H9 (cell line): ENCODE measurements around the gene RNF141. TPM values are rescaled to one million over a fixed set of nuclear protein-coding genes. Genes with fewer than 3 reads are reported as not detected.

ENCODE experiments used
- DNase-seq: peaks from one replicate; pipeline ENCODE4 v3.0.0-alpha.2; 2017
- H2AFZ ChIP-seq: one replicate; pipeline ENCODE4 v1.6.1; 2013; ENCODE audit warnings: mild to moderate bottlenecking, low read length, control low read depth, moderate library complexity
- H2AK5ac ChIP-seq: 2 replicates; pipeline ENCODE4 v1.6.1; 2013; ENCODE audit warnings: low read length, control low read depth, mixed read lengths; ENCODE audit not compliant: insufficient read length
- H2BK120ac ChIP-seq: one replicate; pipeline ENCODE4 v1.6.1; 2013; ENCODE audit warnings: low read depth, mild to moderate bottlenecking, low read length, control low read depth, inconsistent platforms; ENCODE audit not compliant: poor library complexity, severe bottlenecking
- H2BK12ac ChIP-seq: 2 replicates; pipeline ENCODE4 v1.6.1; 2013; ENCODE audit warnings: low read length, control low read depth, mixed read lengths, low read depth; ENCODE audit not compliant: insufficient read length
- H2BK15ac ChIP-seq: 2 replicates; pipeline ENCODE4 v1.6.1; 2013; ENCODE audit warnings: low read depth, low read length, control low read depth
- H2BK20ac ChIP-seq: one replicate; pipeline ENCODE4 v1.6.1; 2013; ENCODE audit warnings: low read depth, mild to moderate bottlenecking, low read length, control low read depth, inconsistent platforms; ENCODE audit not compliant: poor library complexity, severe bottlenecking
- H2BK5ac ChIP-seq: 2 replicates; pipeline ENCODE4 v1.6.1; 2013; ENCODE audit warnings: low read length, control low read depth, mixed read lengths; ENCODE audit not compliant: insufficient read length
- H3K14ac ChIP-seq: 2 replicates; pipeline ENCODE4 v1.6.1; 2013; ENCODE audit warnings: low read length, control low read depth; ENCODE audit not compliant: insufficient read depth
- H3K18ac ChIP-seq: 2 replicates; pipeline ENCODE4 v1.6.1; 2013; ENCODE audit warnings: low read depth, mild to moderate bottlenecking, mixed read lengths, low read length, control low read depth; ENCODE audit not compliant: insufficient read length
- H3K23ac ChIP-seq: 2 replicates; pipeline ENCODE4 v1.6.1; 2013; ENCODE audit warnings: low read length, control low read depth, mixed read lengths, low read depth; ENCODE audit not compliant: insufficient read length
- H3K23me2 ChIP-seq: 2 replicates; pipeline ENCODE4 v1.6.1; 2013; ENCODE audit warnings: low read depth, mild to moderate bottlenecking, mixed read lengths, low read length, control low read depth; ENCODE audit not compliant: insufficient read length, poor library complexity, severe bottlenecking
- H3K27ac ChIP-seq: 2 replicates; pipeline ENCODE4 v1.5.1; 2013; ENCODE audit warnings: low read length, control low read depth, mixed read lengths, low read depth; ENCODE audit not compliant: insufficient read length
- H3K27me3 ChIP-seq: 2 replicates; pipeline ENCODE4 v1.6.1; 2013; ENCODE audit warnings: low read length, control low read depth, inconsistent platforms; ENCODE audit not compliant: insufficient read depth
- H3K4ac ChIP-seq: 2 replicates; pipeline ENCODE4 v1.6.1; 2013; ENCODE audit warnings: low read depth, mild to moderate bottlenecking, control low read depth, inconsistent platforms, low read length, moderate library complexity
- H3K4me1 ChIP-seq: 2 replicates; pipeline ENCODE4 v1.6.1; 2013; ENCODE audit warnings: low read length, control low read depth, inconsistent platforms; ENCODE audit not compliant: insufficient read depth
- H3K4me2 ChIP-seq: 2 replicates; pipeline ENCODE4 v1.6.1; 2013; ENCODE audit warnings: low read length, control low read depth, mixed read lengths; ENCODE audit not compliant: insufficient read length, insufficient read depth
- H3K56ac ChIP-seq: 2 replicates; pipeline ENCODE4 v1.6.1; 2013; ENCODE audit warnings: low read depth, mild to moderate bottlenecking, mixed read lengths, low read length, control low read depth; ENCODE audit not compliant: insufficient read length
- H3K79me1 ChIP-seq: 2 replicates; pipeline ENCODE4 v1.6.1; 2013; ENCODE audit warnings: low read depth, mild to moderate bottlenecking, moderate library complexity, low read length, control low read depth, inconsistent platforms; ENCODE audit not compliant: insufficient read depth, poor library complexity, severe bottlenecking
- H3K79me2 ChIP-seq: 2 replicates; pipeline ENCODE4 v1.6.1; 2013; ENCODE audit warnings: low read length, control low read depth, inconsistent platforms; ENCODE audit not compliant: insufficient read depth
- H3K9ac ChIP-seq: 2 replicates; pipeline ENCODE4 v1.6.1; 2013; ENCODE audit warnings: low read length, control low read depth, mixed read lengths; ENCODE audit not compliant: insufficient read length; ENCODE audit errors: extremely low read depth
- H3K9me3 ChIP-seq: one replicate; pipeline ENCODE4 v1.6.1; 2013; ENCODE audit warnings: low read depth, low read length, inconsistent platforms; ENCODE audit not compliant: control insufficient read depth
- H3T11ph ChIP-seq: one replicate; pipeline ENCODE4 v1.6.1; 2013; ENCODE audit warnings: mild to moderate bottlenecking, low read length, control low read depth, inconsistent platforms
- H4K20me1 ChIP-seq: one replicate; pipeline ENCODE4 v1.6.1; 2013; ENCODE audit not compliant: control insufficient read depth, insufficient read length, insufficient read depth
- H4K5ac ChIP-seq: 2 replicates; pipeline ENCODE4 v1.6.1; 2013; ENCODE audit warnings: low read depth, mild to moderate bottlenecking, mixed read lengths, low read length, control low read depth; ENCODE audit not compliant: insufficient read length
- H4K8ac ChIP-seq: replicated peaks from 2 replicates; pipeline ENCODE4 v1.6.1; 2013; ENCODE audit warnings: low read length, control low read depth, mixed read lengths, low read depth; ENCODE audit not compliant: insufficient read length
- H4K91ac ChIP-seq: 2 replicates; pipeline ENCODE4 v1.6.1; 2013; ENCODE audit warnings: low read depth, mild to moderate bottlenecking, moderate library complexity, mixed read lengths, low read length, control low read depth; ENCODE audit not compliant: insufficient read length
- H3K27ac Mint-ChIP-seq, 3 experiments: 2 replicates in 2 of 3; 3 replicates in 1 of 3; pipeline ENCODE4 v1.8.0; 2020 to 2021; ENCODE audit warnings: mixed read lengths in 3 of 3, mild to moderate bottlenecking in 1 of 3, moderate library complexity in 1 of 3
- H3K27me3 Mint-ChIP-seq: 2 replicates; pipeline ENCODE4 v1.8.0; 2021; ENCODE audit warnings: low read depth, mild to moderate bottlenecking, moderate library complexity, mixed read lengths
- H3K36me3 Mint-ChIP-seq, 3 experiments: 2 replicates in 2 of 3; 3 replicates in 1 of 3; pipeline ENCODE4 v1.8.0; 2020 to 2021; ENCODE audit warnings: low read depth in 3 of 3, mixed read lengths in 3 of 3; ENCODE audit not compliant: insufficient read depth in 1 of 3
- H3K4me1 Mint-ChIP-seq, 2 experiments: 2 replicates each; pipeline ENCODE4 v1.8.0; 2020; ENCODE audit warnings: mixed read lengths in 2 of 2
- H3K4me3 Mint-ChIP-seq, 2 experiments: 2 replicates in 1 of 2; 3 replicates in 1 of 2; pipeline ENCODE4 v1.8.0; 2020 to 2021; ENCODE audit warnings: mild to moderate bottlenecking in 2 of 2, mixed read lengths in 2 of 2, moderate library complexity in 1 of 2
- H3K9me3 Mint-ChIP-seq, 2 experiments: 2 replicates in 1 of 2; 3 replicates in 1 of 2; pipeline ENCODE4 v1.8.0; 2020; ENCODE audit warnings: mild to moderate bottlenecking in 2 of 2, mixed read lengths in 2 of 2, moderate library complexity in 1 of 2
- WGBS: extraction: QIAGEN DNeasy Blood & Tissue Kit; methylation state at CpG from one replicate; pipeline ENCODE4 v1.1.7; 2013; ENCODE audit warnings: missing lambda C conversion rate, low lambda C conversion rate, mixed read lengths; ENCODE audit not compliant: insufficient read length; ENCODE audit errors: extremely low coverage; 5-methylcytosine and 5-hydroxymethylcytosine counted together
- total RNA-seq: library from RNA; stranded (reverse); gene quantifications from 2 replicates; pipeline ENCODE4 v1.2.1, GENCODE V29; 2021
- TF ChIP-seq, protein P1 (sequence below): fragments of 200-600 bp; sonication (generic); conservative IDR thresholded peaks from 3 replicates; pipeline ENCODE4 v1.8.0; 2021; ENCODE audit warnings: antibody characterized with exemption, mild to moderate bottlenecking

RNF141 gene
- total RNA-seq, 1 experiment from 2014 or later, result 24.7 TPM

DNA sequence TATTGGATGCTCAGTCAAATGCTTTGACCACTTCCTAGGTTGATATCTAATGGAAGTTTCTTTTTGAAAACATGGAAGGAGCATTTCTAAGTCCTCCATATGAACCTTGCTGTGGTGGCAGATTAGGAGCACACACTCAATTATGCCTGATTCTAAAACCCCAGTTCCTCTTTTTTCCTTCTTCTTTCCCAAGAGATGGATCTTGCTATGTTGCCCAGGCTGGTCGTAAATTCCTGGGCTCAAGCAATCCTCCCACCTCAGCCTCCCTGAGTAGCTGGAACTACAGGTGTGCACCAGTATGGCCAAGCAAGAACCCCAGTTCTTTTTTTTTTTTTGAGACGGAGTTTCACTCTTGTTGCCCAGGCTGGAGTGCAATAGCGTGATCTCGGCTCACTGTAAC, 24.5 kb upstream of the RNF141 start:
- Histone ChIP-seq H3K4ac (no peak overlapping the region), H4K20me1 (no peaks in the 10 kb centered on the region), H3K56ac (no peak overlapping the region), H2AFZ (no peak overlapping the region), H3K18ac (no peak overlapping the region), H4K8ac (no peak overlapping the region), H3K9me3 (no peaks in the 10 kb centered on the region), H3K9ac (no peak overlapping the region), H3K27me3 (no peaks in the 10 kb centered on the region), H3K23me2 (no peaks in the 10 kb centered on the region), H2BK15ac (no peak overlapping the region), H3K79me1 (no peaks in the 10 kb centered on the region), H2AK5ac (no peak overlapping the region), H2BK120ac (no peak overlapping the region), H3K14ac (no peak overlapping the region), H4K91ac (no peak overlapping the region), H2BK20ac (no peak overlapping the region), H3T11ph (no peak overlapping the region), H3K27ac (no peak overlapping the region), H4K5ac (no peak overlapping the region), H3K23ac (no peak overlapping the region), H3K4me2 (no peak overlapping the region), H3K79me2 (no peaks in the 10 kb centered on the region), H2BK12ac (no peak overlapping the region), H3K4me1 (peaks cover 10% of the 10 kb centered on the region; the same call in 1 of the 2 replicates), H2BK5ac (no peak overlapping the region)
- TF ChIP-seq, protein P1, sequence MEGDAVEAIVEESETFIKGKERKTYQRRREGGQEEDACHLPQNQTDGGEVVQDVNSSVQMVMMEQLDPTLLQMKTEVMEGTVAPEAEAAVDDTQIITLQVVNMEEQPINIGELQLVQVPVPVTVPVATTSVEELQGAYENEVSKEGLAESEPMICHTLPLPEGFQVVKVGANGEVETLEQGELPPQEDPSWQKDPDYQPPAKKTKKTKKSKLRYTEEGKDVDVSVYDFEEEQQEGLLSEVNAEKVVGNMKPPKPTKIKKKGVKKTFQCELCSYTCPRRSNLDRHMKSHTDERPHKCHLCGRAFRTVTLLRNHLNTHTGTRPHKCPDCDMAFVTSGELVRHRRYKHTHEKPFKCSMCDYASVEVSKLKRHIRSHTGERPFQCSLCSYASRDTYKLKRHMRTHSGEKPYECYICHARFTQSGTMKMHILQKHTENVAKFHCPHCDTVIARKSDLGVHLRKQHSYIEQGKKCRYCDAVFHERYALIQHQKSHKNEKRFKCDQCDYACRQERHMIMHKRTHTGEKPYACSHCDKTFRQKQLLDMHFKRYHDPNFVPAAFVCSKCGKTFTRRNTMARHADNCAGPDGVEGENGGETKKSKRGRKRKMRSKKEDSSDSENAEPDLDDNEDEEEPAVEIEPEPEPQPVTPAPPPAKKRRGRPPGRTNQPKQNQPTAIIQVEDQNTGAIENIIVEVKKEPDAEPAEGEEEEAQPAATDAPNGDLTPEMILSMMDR, result no peak
- Mint-ChIP-seq H3K27ac (no peak overlapping the region), H3K4me3 (no peak overlapping the region), H3K9me3 (no peaks in the 10 kb centered on the region), H3K36me3 (no peaks in the 10 kb centered on the region), H3K4me1 (peaks cover 15% of the 10 kb centered on the region in 2 experiments), H3K27me3 (no peaks in the 10 kb centered on the region)
- no peak for DNase-seq
- WGBS, result no CpG with 5 or more reads among the region's 4 CpGs
